ENCODE data around the gene KLF9. TPM values are rescaled to one million over a fixed set of nuclear protein-coding genes. Genes with fewer than 3 reads are reported as not detected.

Gene KLF9
- total RNA-seq, 1 experiment from 2014 or later, result 7.0 TPM

- Histone ChIP-seq H3K9me3 (ENCODE audit: insufficient read depth, low read depth) (no peaks in the 10 kb centered on the region), H3K79me2 (ENCODE audit: low read depth) (no peaks in the 10 kb centered on the region), H3F3A (ENCODE audit: insufficient read depth, low read depth) (no peaks in the 10 kb centered on the region), H3K27ac (no peak overlapping the region), H3K4me3 (no peak overlapping the region), H2AFZ (no peak overlapping the region), H3K36me3 (ENCODE audit: low read depth) (no peaks in the 10 kb centered on the region), H3K4me2 (no peak overlapping the region), H3K27me3 (ENCODE audit: insufficient read depth, low read depth) (no peaks in the 10 kb centered on the region), H3K4me1 (replicated peaks; ENCODE audit: insufficient read depth) (no peaks in the 10 kb centered on the region), H4K20me1 (ENCODE audit: insufficient read depth) (no peaks in the 10 kb centered on the region), H3K9me2 (ENCODE audit: insufficient read depth) (no peaks in the 10 kb centered on the region)
- no peak for DNase-seq
- ChIA-PET POLR2A (ENCODE audit: unreplicated experiment) (no interaction called here), CTCF (no interaction called here)
- no TSS peak for BruUV-seq (replicated peaks)
- no peak for TF ChIP-seq CTCF (conservative IDR thresholded peaks at IDR 0.05)
- no peak for TF ChIP-seq EZH2 (IDR thresholded peaks at IDR 0.05; ENCODE audit: low read depth)
- intact Hi-C loops (cut with micrococcal nuclease; ENCODE audit: unreplicated experiment), result no loop called here
Observed at GRCh38 chr9:70448919-70449318, 34.5 kb upstream of the KLF9 start.

GRCh38 chr9:70444904-70445303, 30.4 kb upstream of the KLF9 start:
- DNase-seq, result no peak
- Histone ChIP-seq H4K20me1 (ENCODE audit: insufficient read depth) (no peaks in the 10 kb centered on the region), H3K9me3 (ENCODE audit: insufficient read depth, low read depth) (no peaks in the 10 kb centered on the region), H3K79me2 (ENCODE audit: low read depth) (no peaks in the 10 kb centered on the region), H3K36me3 (ENCODE audit: low read depth) (no peaks in the 10 kb centered on the region), H3F3A (ENCODE audit: insufficient read depth, low read depth) (no peaks in the 10 kb centered on the region), H3K27ac (no peak overlapping the region), H3K4me2 (no peak overlapping the region), H2AFZ (no peak overlapping the region), H3K9me2 (ENCODE audit: insufficient read depth) (no peaks in the 10 kb centered on the region), H3K4me3 (no peak overlapping the region), H3K27me3 (ENCODE audit: insufficient read depth, low read depth) (no peaks in the 10 kb centered on the region), H3K4me1 (replicated peaks; ENCODE audit: insufficient read depth) (no peaks in the 10 kb centered on the region)
- CTCF ChIA-PET, result no interaction called here
- BruUV-seq (replicated peaks), result no TSS peak
- intact Hi-C loops (cut with micrococcal nuclease; ENCODE audit: unreplicated experiment), result no loop called here
- POLR2A ChIA-PET (ENCODE audit: unreplicated experiment), result no interaction called here
- TF ChIP-seq EZH2 (IDR thresholded peaks at IDR 0.05; ENCODE audit: low read depth) (no peak), CTCF (conservative IDR thresholded peaks at IDR 0.05) (no peak)

- H3K79me2 ChIP-seq (ENCODE audit: low read depth), result no peaks in the 10 kb centered on the region
- ChIA-PET POLR2A (ENCODE audit: unreplicated experiment) (no interaction called here), CTCF (no interaction called here)
- H4K20me1 ChIP-seq (ENCODE audit: insufficient read depth), result no peaks in the 10 kb centered on the region
- H3K4me1 ChIP-seq (replicated peaks; ENCODE audit: insufficient read depth), result peaks cover 13% of the 10 kb centered on the region
- H2AFZ ChIP-seq, result no peak overlapping the region
- H3K9me2 ChIP-seq (ENCODE audit: insufficient read depth), result no peaks in the 10 kb centered on the region
- no peaks in the 10 kb centered on the region for H3K36me3 ChIP-seq (ENCODE audit: low read depth)
- H3K4me2 ChIP-seq, result no peak overlapping the region
- no peak overlapping the region for H3K27ac ChIP-seq
- no peak overlapping the region for H3K4me3 ChIP-seq
- no peak for DNase-seq
- no peak for TF ChIP-seq CTCF (conservative IDR thresholded peaks at IDR 0.05)
- H3K9me3 ChIP-seq (ENCODE audit: insufficient read depth, low read depth), result no peaks in the 10 kb centered on the region
- intact Hi-C loops (cut with micrococcal nuclease; ENCODE audit: unreplicated experiment), result no loop called here
- H3K27me3 ChIP-seq (ENCODE audit: insufficient read depth, low read depth), result no peaks in the 10 kb centered on the region
- no TSS peak for BruUV-seq (replicated peaks)
- H3F3A ChIP-seq (ENCODE audit: insufficient read depth, low read depth), result no peaks in the 10 kb centered on the region
Observed at GRCh38 chr9:70442328-70442848, 27.9 kb upstream of the KLF9 start.
